Neutrophil (primary cell): ENCODE data around the gene LDB2.

Source experiments
- H3K27ac ChIP-seq: fragments of 200-600 bp; sonication (generic); 2 replicates; pipeline ENCODE4 v1.5.1; 2016; ENCODE audit warnings: mild to moderate bottlenecking, moderate library complexity
- H3K27me3 ChIP-seq: fragments of 200-600 bp; sonication (generic); 2 replicates; pipeline ENCODE4 v1.6.0; 2016; ENCODE audit warnings: mild to moderate bottlenecking
- H3K36me3 ChIP-seq: fragments of 200-600 bp; sonication (generic); 2 replicates; pipeline ENCODE4 v1.5.1; 2017
- H3K4me1 ChIP-seq, 2 experiments: fragments of 200-600 bp in 1 of 2; sonication (generic) in 1 of 2; 1 replicate in 1 of 2; 2 replicates in 1 of 2; pipeline versions ENCODE4 v1.5.1 to v1.6.1; 2013 to 2016; ENCODE audit warnings: low read depth in 1 of 2, low read length in 1 of 2, mild to moderate bottlenecking in 1 of 2, moderate library complexity in 1 of 2; ENCODE audit not compliant: control insufficient read depth in 1 of 2, insufficient read depth in 1 of 2
- H3K4me3 ChIP-seq, 2 experiments: fragments of 200-600 bp in 1 of 2; sonication (generic) in 1 of 2; 1 replicate in 1 of 2; 2 replicates in 1 of 2; pipeline ENCODE4 v1.5.1; 2013 to 2016; ENCODE audit warnings: low read depth in 1 of 2, low read length in 1 of 2, mild to moderate bottlenecking in 1 of 2, moderate library complexity in 1 of 2
- H3K9me3 ChIP-seq: fragments of 200-600 bp; sonication (generic); 2 replicates; pipeline ENCODE4 v1.5.1; 2016
- TF ChIP-seq, protein P1 (sequence below): fragments of 200-600 bp; sonication (generic); IDR thresholded peaks from 2 replicates; pipeline ENCODE4 v1.5.1; 2016; ENCODE audit warnings: antibody characterized with exemption

The LDB2 gene

DNA sequence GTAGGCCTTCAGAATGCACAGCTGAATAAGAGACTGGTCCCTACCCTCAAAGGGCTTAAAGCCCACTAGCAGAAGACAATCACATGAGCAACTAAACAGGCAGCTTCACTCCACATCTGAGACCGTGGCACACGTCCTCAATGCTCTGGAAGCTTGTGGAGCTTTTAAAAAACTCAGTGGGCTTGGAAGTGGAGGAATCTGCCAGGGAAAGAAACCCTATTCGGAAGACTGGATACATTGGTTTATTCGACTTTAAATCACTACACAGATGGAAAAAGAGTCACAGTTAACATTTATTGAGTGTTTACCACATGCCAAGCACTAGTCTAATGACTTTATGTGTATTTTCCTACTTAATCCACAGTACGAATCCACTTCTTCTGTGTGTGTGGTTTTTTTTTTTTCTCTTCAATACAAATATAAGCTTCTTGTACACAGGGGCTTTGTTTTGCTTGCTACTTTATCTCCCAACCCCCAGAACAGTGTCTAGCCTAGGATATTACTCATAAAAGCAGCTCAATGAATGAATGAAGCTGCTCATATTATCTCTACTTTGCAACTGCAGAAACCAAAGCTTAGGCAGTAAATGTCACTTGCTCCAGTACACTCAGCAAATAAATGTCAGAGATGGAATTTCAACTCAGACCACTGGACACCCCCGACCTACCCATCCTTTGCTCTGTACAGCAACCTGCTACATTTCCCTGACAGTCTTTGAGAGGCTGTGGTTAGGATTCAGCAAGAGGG is 137.7 kb downstream of the LDB2 start:
- Histone ChIP-seq H3K36me3 (no peaks in the 10 kb centered on the region), H3K4me1 (no peaks in the 10 kb centered on the region), H3K27me3 (no peaks in the 10 kb centered on the region)

DNA sequence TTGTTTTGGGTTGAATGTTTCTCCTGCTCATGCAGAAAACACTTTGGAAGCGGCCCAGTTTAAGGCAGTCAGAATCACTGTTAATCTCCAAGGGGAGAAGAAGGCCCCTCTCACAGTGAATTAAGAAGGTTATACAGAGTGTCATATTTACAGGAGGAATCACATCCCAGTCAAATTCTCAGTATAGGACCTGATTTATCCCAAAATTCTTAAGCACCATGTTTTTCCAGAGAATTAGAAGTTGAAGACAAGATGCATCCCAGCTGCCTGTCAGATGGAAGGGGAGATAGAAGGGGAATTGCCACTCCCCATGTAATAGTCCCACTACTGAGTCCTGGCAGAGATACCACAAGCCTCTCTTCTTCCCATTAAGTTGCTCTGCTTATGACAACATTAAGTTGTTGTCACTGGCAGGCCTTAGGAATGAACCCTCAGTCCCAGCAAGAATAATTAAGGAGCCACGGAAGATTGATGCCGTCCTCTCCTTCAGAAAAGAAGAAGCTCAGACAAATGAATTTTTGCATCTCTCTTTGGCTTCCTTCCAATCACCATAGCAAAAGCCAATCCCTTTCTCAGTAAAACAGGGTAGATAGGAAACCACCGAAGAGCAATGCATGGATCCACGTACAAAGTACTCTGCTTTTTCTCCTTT is 138.4 kb downstream of the LDB2 start:
- no peaks in the 10 kb centered on the region for H3K27me3 ChIP-seq
- H3K36me3 ChIP-seq: no peaks in the 10 kb centered on the region
- no peaks in the 10 kb centered on the region for H3K4me1 ChIP-seq
- no peaks in the 10 kb centered on the region for H3K9me3 ChIP-seq
- TF ChIP-seq, protein P1, sequence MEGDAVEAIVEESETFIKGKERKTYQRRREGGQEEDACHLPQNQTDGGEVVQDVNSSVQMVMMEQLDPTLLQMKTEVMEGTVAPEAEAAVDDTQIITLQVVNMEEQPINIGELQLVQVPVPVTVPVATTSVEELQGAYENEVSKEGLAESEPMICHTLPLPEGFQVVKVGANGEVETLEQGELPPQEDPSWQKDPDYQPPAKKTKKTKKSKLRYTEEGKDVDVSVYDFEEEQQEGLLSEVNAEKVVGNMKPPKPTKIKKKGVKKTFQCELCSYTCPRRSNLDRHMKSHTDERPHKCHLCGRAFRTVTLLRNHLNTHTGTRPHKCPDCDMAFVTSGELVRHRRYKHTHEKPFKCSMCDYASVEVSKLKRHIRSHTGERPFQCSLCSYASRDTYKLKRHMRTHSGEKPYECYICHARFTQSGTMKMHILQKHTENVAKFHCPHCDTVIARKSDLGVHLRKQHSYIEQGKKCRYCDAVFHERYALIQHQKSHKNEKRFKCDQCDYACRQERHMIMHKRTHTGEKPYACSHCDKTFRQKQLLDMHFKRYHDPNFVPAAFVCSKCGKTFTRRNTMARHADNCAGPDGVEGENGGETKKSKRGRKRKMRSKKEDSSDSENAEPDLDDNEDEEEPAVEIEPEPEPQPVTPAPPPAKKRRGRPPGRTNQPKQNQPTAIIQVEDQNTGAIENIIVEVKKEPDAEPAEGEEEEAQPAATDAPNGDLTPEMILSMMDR: no peak
- no peak overlapping the region for H3K4me3 ChIP-seq
- no peak overlapping the region for H3K27ac ChIP-seq

More for the DNA sequence above, 137.7 kb downstream of the LDB2 start:
- TF ChIP-seq, protein P1: no peak
- Histone ChIP-seq H3K9me3 (no peaks in the 10 kb centered on the region), H3K27ac (no peak overlapping the region), H3K4me3 (no peak overlapping the region)

DNA sequence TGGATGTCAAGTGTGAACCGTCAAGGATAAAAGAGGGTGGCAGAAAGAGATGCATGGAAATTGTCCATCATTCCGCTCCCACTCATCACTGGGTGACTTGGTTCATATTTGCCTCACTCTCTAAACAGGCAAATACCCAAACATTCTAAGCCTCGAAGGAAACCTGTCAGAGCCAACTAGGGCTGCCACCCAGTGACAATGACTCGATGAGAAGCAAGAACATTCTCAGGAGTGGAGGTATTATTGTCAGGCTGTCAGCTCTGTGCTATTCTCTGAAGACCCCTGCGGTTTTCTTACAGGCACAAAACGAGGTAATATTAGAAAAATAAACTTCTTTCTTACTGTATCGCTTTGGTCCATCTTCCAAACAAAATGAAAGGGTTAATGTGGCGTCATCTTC is 139.6 kb downstream of the LDB2 start:
- H3K36me3 ChIP-seq: no peaks in the 10 kb centered on the region
- TF ChIP-seq, protein P1: no peak

DNA sequence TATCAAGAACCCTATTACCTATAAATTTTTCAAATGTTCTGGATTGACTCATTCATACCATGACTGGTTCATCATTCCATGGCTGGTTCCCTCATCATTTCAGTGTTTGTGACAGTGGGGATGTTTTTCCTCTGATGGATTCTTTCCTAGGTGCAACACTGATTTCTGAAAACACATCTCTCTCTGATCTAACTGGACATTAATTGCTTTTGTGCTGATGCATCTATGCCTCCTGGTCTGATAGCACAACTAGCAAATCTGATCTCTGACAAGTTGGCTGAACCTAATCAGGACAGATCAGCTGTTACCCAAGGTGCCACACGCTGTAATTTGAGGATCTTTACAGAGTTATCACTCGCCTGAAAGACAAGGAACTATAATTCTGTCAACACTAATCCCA is 140.2 kb downstream of the LDB2 start:
- Histone ChIP-seq H3K4me1 (no peaks in the 10 kb centered on the region), H3K9me3 (no peaks in the 10 kb centered on the region), H3K27ac (no peak overlapping the region), H3K27me3 (no peaks in the 10 kb centered on the region), H3K36me3 (no peaks in the 10 kb centered on the region), H3K4me3 (no peak overlapping the region)
- TF ChIP-seq, protein P1: no peak

More for the DNA sequence above, 139.6 kb downstream of the LDB2 start:
- H3K4me3 ChIP-seq: no peak overlapping the region
- H3K27ac ChIP-seq: no peak overlapping the region
- no peaks in the 10 kb centered on the region for H3K9me3 ChIP-seq
- H3K4me1 ChIP-seq: no peaks in the 10 kb centered on the region
- no peaks in the 10 kb centered on the region for H3K27me3 ChIP-seq

DNA sequence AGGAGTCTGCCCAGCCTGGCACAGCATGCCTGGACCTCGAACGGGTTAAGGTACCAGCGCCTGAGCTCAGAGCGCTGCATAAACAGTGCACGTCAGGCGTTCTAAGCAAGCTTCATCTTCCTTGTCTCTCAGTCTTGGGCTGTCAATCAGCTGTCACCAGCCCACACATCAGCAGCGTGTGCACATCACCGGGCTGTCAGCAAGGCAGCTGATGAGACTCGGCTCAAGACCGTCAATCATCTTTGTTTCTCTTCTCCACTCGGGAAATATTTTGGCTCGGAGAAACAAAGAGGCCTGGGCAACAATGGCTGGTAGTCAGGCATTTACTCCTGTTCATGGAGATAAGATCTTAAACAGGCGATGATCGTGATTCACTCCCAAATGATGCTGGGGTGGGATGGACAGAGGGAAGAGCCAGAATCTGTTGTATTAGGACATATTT is 141.3 kb downstream of the LDB2 start:
- Histone ChIP-seq H3K36me3 (no peaks in the 10 kb centered on the region), H3K9me3 (no peaks in the 10 kb centered on the region), H3K27me3 (no peaks in the 10 kb centered on the region), H3K27ac (no peak overlapping the region), H3K4me1 (no peaks in the 10 kb centered on the region), H3K4me3 (no peak overlapping the region)
- TF ChIP-seq, protein P1: no peak
